GM12801 (cell line): ENCODE measurements around the gene WNT3.

ENCODE experiments used
- TF ChIP-seq, protein P1 (sequence below): IDR thresholded peaks from one replicate; pipeline ENCODE4 v1.5.1; 2011; ENCODE audit warnings: control low read depth; ENCODE audit not compliant: insufficient read length; ENCODE audit errors: extremely low read depth

WNT3 gene

DNA sequence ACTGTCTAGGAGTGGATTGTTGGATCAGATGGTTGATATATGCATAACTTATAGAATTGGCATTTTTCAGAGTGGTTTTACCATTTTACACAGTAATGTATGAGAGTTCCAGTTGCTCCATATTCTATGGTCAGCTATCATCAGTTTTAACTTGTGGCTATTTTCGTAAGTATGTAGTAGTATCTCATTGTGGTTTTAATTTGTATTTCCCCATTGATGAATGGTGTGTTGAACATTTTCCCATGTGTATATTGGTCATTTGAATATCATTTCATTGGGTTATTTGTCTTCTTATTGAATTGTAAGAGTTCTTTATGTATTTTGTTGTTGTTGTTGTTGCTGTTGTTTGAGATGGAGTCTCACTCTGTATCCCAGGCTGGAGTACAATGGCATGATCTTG lies 39.1 kb upstream of the WNT3 start:
- TF ChIP-seq, protein P1, sequence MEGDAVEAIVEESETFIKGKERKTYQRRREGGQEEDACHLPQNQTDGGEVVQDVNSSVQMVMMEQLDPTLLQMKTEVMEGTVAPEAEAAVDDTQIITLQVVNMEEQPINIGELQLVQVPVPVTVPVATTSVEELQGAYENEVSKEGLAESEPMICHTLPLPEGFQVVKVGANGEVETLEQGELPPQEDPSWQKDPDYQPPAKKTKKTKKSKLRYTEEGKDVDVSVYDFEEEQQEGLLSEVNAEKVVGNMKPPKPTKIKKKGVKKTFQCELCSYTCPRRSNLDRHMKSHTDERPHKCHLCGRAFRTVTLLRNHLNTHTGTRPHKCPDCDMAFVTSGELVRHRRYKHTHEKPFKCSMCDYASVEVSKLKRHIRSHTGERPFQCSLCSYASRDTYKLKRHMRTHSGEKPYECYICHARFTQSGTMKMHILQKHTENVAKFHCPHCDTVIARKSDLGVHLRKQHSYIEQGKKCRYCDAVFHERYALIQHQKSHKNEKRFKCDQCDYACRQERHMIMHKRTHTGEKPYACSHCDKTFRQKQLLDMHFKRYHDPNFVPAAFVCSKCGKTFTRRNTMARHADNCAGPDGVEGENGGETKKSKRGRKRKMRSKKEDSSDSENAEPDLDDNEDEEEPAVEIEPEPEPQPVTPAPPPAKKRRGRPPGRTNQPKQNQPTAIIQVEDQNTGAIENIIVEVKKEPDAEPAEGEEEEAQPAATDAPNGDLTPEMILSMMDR = no peak

DNA sequence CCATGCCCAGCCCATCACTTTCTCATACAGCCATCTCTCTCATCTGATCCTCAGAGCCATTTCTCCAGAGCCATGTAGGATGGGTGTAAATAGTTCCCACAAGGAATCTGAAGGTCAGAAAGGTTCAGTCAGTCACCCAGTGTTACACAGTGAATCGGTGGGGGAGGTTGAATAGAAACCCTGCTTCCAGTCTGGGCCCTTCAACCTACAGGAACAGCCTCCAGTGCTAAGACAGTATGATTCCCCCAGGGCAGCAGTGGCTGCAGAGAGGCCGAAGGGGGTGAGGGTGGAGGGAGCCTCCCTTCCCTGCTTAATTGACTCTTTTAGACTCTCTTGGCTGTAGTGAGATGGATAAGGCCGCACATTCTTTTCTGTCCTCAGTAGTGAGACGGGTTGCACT lies 36.5 kb upstream of the WNT3 start:
- TF ChIP-seq, protein P1 = no peak

DNA sequence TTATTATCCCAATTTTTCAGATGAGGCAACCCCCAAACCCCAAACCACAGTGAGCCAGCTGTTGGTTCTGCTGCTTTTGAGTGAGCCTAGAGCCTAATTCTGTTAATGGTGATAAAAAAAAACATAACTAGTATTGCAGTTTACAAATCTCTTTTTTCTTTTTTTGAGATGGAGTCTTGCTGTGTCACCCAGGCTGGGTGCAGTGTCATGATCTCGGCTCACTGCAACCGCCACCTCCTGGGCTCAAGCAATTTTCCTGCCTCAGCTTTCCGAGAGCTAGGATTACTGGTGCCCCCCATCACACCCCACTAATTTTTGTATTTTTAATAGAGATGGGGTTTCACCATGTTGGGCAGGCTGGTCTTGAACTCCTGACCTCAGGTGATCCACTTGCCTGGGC lies 36.0 kb upstream of the WNT3 start:
- TF ChIP-seq, protein P1 = no peak

- TF ChIP-seq, protein P1 = no peak
Measured at GRCh38 chr17:46853896-46854444, 35.5 kb upstream of the WNT3 start.

DNA sequence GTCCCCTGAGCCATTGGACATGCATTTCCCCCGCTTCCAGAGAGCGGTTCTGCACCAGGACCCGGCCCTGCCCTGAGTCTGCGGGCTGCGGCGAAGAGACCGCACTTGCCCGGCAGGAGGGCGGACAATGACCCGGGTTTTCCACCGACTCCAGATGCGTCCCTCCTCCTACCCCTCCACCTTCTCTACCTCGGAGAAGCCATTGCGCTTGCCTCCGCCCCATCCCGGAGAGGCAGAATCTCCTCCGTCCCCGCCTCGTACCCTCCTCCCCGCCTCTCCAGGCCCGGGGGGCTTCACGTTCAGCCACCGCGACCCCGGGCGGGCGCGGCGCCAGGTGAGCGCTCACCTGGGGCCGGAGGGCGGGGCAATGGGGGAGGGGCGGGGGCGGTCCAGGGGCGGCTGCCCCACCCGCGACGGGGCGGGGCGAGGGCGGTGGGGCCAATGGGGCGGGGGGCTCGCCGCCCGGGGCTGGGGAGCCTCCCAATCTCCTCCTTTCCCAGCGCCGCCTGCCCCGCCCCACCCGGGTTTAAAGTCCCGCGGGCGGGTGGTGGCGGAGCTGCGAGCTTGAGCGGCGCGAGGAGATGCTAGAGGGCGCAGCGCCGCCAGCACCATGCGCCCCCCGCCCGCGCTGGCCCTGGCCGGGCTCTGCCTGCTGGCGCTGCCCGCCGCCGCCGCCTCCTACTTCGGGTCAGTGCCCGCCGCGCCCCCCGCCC lies 32.7 kb upstream of the WNT3 start, which contains the start of gene WNT9B:
Gene WNT9B (plus strand): TSS at position 555 of the 713 bp plus-strand sequence. CDS start 56 bp downstream, at position 611.
- TF ChIP-seq, protein P1 = no peak

DNA sequence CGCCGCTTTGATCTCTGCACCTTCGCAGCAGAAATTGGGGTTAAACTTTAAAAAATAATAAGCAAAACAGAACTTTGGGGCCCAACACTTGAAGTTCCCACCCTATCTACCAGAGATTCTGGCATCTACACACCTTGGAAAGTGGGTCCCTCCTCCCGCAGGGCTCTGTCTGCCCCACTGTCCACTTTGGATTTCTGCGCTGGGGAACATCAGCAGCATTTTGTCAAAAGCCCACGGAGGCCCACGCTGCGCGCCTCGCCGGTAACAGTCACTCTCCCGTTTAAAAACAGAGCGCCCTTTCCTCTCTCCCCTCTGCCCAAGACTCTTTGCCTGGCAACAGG lies 32.2 kb upstream of the WNT3 start:
- TF ChIP-seq, protein P1 = no peak

- TF ChIP-seq, protein P1 = no peak
Measured at GRCh38 chr17:46848534-46848933, 30.0 kb upstream of the WNT3 start.
